Activated naive CD8-positive, alpha-beta T cell treated with anti-CD3 and anti-CD28 coated beads for 36 hours (primary cell): ENCODE data around the gene PPP2R5C. TPM values are rescaled to one million over a fixed set of nuclear protein-coding genes. Genes with fewer than 3 reads are reported as not detected.
A peak's percentile ranks its signal among the peaks of the same experiment; 100 is the strongest.
"Not testable (repeated sequence)": the region's sequence is repeated elsewhere in the genome, so short reads cannot be mapped to it uniquely, and the experiment has no call there.

Source experiments
- DNase-seq: peaks from one replicate; pipeline ENCODE4 v3.0.0; 2021
- H3K27ac Mint-ChIP-seq: one replicate; pipeline ENCODE4 v1.8.0; 2022; ENCODE audit warnings: mild to moderate bottlenecking, moderate library complexity, mixed read lengths
- H3K27me3 Mint-ChIP-seq: one replicate; pipeline ENCODE4 v1.8.0; 2022; ENCODE audit warnings: mild to moderate bottlenecking, mixed read lengths
- H3K36me3 Mint-ChIP-seq: one replicate; pipeline ENCODE4 v1.8.0; 2021; ENCODE audit warnings: mild to moderate bottlenecking, mixed read lengths
- H3K4me1 Mint-ChIP-seq: one replicate; pipeline ENCODE4 v1.8.0; 2021; ENCODE audit warnings: mixed read lengths
- H3K4me3 Mint-ChIP-seq: one replicate; pipeline ENCODE4 v1.8.0; 2022; ENCODE audit warnings: mild to moderate bottlenecking, moderate library complexity, mixed read lengths
- H3K9me3 Mint-ChIP-seq: one replicate; pipeline ENCODE4 v1.8.0; 2022; ENCODE audit warnings: mixed read lengths
- total RNA-seq, 2 experiments: library from RNA; stranded (reverse); gene quantifications; one replicate each; pipeline ENCODE4 v1.2.3, GENCODE V29; 2021

PPP2R5C gene
- total RNA-seq = 100 to 1,000 TPM; 209 to 221 TPM

GRCh38 chr14:101761032-101761880 lies at the start of gene PPP2R5C:
PPP2R5C (plus strand) TSS chr14:101761709; CDS start chr14:101761894, 185 bp downstream.
- DNase-seq = peak; percentile 85
- Mint-ChIP-seq H3K27me3 (no peaks in the 10 kb centered on the region), H3K27ac (peak within 1 kb of the TSS; percentile 81), H3K36me3 (peaks cover 9% of the 10 kb centered on the region), H3K9me3 (peaks cover 1% of the 10 kb centered on the region), H3K4me1 (peaks cover 36% of the 10 kb centered on the region), H3K4me3 (peak within 1 kb of the TSS; percentile 84)

GRCh38 chr14:101711857-101712233 lies 49.7 kb upstream of the PPP2R5C start:
- H3K36me3 Mint-ChIP-seq, H3K9me3 Mint-ChIP-seq, DNase-seq: not testable (repeated sequence)

GRCh38 chr14:101712341-101712740 lies 49.2 kb upstream of the PPP2R5C start:
- H3K4me1 Mint-ChIP-seq = peaks cover 19% of the 10 kb centered on the region

More at GRCh38 chr14:101711857-101712233, 49.7 kb upstream of the PPP2R5C start:
- not testable (repeated sequence) for H3K4me3 Mint-ChIP-seq, H3K27ac Mint-ChIP-seq, H3K27me3 Mint-ChIP-seq
- peaks cover 23% of the 10 kb centered on the region for H3K4me1 Mint-ChIP-seq

GRCh38 chr14:101713091-101713490 lies 48.4 kb upstream of the PPP2R5C start:
- H3K4me3 Mint-ChIP-seq, DNase-seq, H3K9me3 Mint-ChIP-seq, H3K27me3 Mint-ChIP-seq, H3K27ac Mint-ChIP-seq, H3K36me3 Mint-ChIP-seq: not testable (repeated sequence)
- peaks cover 14% of the 10 kb centered on the region for H3K4me1 Mint-ChIP-seq

More at GRCh38 chr14:101712341-101712740, 49.2 kb upstream of the PPP2R5C start:
- H3K27ac Mint-ChIP-seq, H3K4me3 Mint-ChIP-seq, H3K9me3 Mint-ChIP-seq, DNase-seq, H3K27me3 Mint-ChIP-seq, H3K36me3 Mint-ChIP-seq: not testable (repeated sequence)

GRCh38 chr14:101713621-101714349 lies 47.7 kb upstream of the PPP2R5C start:
- Mint-ChIP-seq H3K4me3 (no peak overlapping the region), H3K4me1 (peaks cover 14% of the 10 kb centered on the region), H3K27ac (no peak overlapping the region), H3K27me3 (no peaks in the 10 kb centered on the region), H3K36me3 (no peaks in the 10 kb centered on the region), H3K9me3 (peaks cover 3% of the 10 kb centered on the region)
- no peak for DNase-seq

GRCh38 chr14:101714394-101714793 lies 47.1 kb upstream of the PPP2R5C start:
- peaks cover 17% of the 10 kb centered on the region for H3K4me1 Mint-ChIP-seq

GRCh38 chr14:101715210-101716076 lies 46.1 kb upstream of the PPP2R5C start:
- Mint-ChIP-seq H3K27me3 (no peaks in the 10 kb centered on the region), H3K27ac (no peak overlapping the region), H3K36me3 (no peaks in the 10 kb centered on the region), H3K4me3 (no peak overlapping the region), H3K9me3 (peaks cover 3% of the 10 kb centered on the region), H3K4me1 (peaks cover 13% of the 10 kb centered on the region)
- DNase-seq = no peak

More at GRCh38 chr14:101714394-101714793, 47.1 kb upstream of the PPP2R5C start:
- DNase-seq = no peak
- Mint-ChIP-seq H3K27ac (no peak overlapping the region), H3K27me3 (no peaks in the 10 kb centered on the region), H3K4me3 (no peak overlapping the region), H3K9me3 (peaks cover 3% of the 10 kb centered on the region), H3K36me3 (no peaks in the 10 kb centered on the region)

GRCh38 chr14:101716077-101716950 lies 45.2 kb upstream of the PPP2R5C start:
- Mint-ChIP-seq H3K4me3 (no peak overlapping the region), H3K4me1 (peaks cover 12% of the 10 kb centered on the region), H3K27ac (no peak overlapping the region), H3K27me3 (no peaks in the 10 kb centered on the region), H3K9me3 (peaks cover 3% of the 10 kb centered on the region), H3K36me3 (no peaks in the 10 kb centered on the region)
- DNase-seq = no peak

- Mint-ChIP-seq H3K4me1 (peaks cover 16% of the 10 kb centered on the region), H3K27me3 (no peaks in the 10 kb centered on the region), H3K27ac (no peak overlapping the region), H3K9me3 (peaks cover 3% of the 10 kb centered on the region), H3K36me3 (no peaks in the 10 kb centered on the region), H3K4me3 (no peak overlapping the region)
- no peak for DNase-seq
Measured at GRCh38 chr14:101716956-101717662, 44.4 kb upstream of the PPP2R5C start.

- no peak for DNase-seq
- H3K36me3 Mint-ChIP-seq = no peaks in the 10 kb centered on the region
- peaks cover 3% of the 10 kb centered on the region for H3K9me3 Mint-ChIP-seq
- H3K4me3 Mint-ChIP-seq = no peak overlapping the region
- H3K4me1 Mint-ChIP-seq = peaks cover 23% of the 10 kb centered on the region
- H3K27me3 Mint-ChIP-seq = no peaks in the 10 kb centered on the region
- H3K27ac Mint-ChIP-seq = no peak overlapping the region
Measured at GRCh38 chr14:101717663-101718490, 43.6 kb upstream of the PPP2R5C start.

- Mint-ChIP-seq H3K27me3 (no peaks in the 10 kb centered on the region), H3K27ac (peak overlapping the region; percentile 42), H3K4me3 (no peak overlapping the region), H3K4me1 (peaks cover 22% of the 10 kb centered on the region), H3K36me3 (no peaks in the 10 kb centered on the region), H3K9me3 (no peaks in the 10 kb centered on the region)
- DNase-seq = no peak
Measured at GRCh38 chr14:101719045-101719645, 42.4 kb upstream of the PPP2R5C start.

- no peaks in the 10 kb centered on the region for H3K9me3 Mint-ChIP-seq
- H3K27ac Mint-ChIP-seq = no peak overlapping the region
- no peaks in the 10 kb centered on the region for H3K27me3 Mint-ChIP-seq
- DNase-seq = no peak
- no peaks in the 10 kb centered on the region for H3K36me3 Mint-ChIP-seq
- H3K4me3 Mint-ChIP-seq = no peak overlapping the region
- H3K4me1 Mint-ChIP-seq = peaks cover 22% of the 10 kb centered on the region
Measured at GRCh38 chr14:101719708-101720107, 41.8 kb upstream of the PPP2R5C start.
